ENCODE measurements around the gene BRIP1.

BRIP1 gene

DNA sequence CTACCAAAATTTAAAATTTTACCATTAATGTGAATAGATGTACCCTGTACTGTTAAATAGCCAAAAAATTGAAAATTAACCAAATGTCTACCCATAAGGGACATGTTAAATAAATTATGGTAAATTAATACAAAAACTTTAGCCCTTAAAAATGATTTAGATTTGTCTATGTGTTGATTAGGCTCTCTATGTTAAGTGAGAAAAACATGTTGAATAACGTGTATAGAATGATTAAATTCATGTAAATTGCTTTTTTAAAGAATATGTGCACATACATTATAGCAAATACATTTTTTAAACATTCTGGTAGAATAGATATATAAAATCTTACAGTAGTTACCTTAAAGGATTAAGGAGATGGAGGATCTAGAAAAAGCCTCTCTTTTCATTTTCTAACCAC is 59.5 kb downstream of the BRIP1 start:
- no peak for TF ChIP-seq GATA3 (IDR thresholded peaks at IDR 0.05; ENCODE audit: low read depth, low read length)
- no peak for TF ChIP-seq GATA2 (IDR thresholded peaks at IDR 0.05; ENCODE audit: low read depth, low read length)

- no peak for TF ChIP-seq GATA2 (IDR thresholded peaks at IDR 0.05; ENCODE audit: low read depth, low read length)
- no peak for TF ChIP-seq GATA3 (IDR thresholded peaks at IDR 0.05; ENCODE audit: low read depth, low read length)
Measured at GRCh38 chr17:61803216-61803615, 60.1 kb downstream of the BRIP1 start.

GRCh38 chr17:61799812-61800484 is 63.4 kb downstream of the BRIP1 start:
- no peak for TF ChIP-seq GATA2 (IDR thresholded peaks at IDR 0.05; ENCODE audit: low read depth, low read length)
- TF ChIP-seq GATA3 (IDR thresholded peaks at IDR 0.05; ENCODE audit: low read depth, low read length) = no peak

GRCh38 chr17:61797283-61797682 is 66.0 kb downstream of the BRIP1 start:
- TF ChIP-seq GATA3 (IDR thresholded peaks at IDR 0.05; ENCODE audit: low read depth, low read length) = no peak
- no peak for TF ChIP-seq GATA2 (IDR thresholded peaks at IDR 0.05; ENCODE audit: low read depth, low read length)

GRCh38 chr17:61795546-61795945 is 67.8 kb downstream of the BRIP1 start:
- no peak for TF ChIP-seq GATA2 (IDR thresholded peaks at IDR 0.05; ENCODE audit: low read depth, low read length)
- no peak for TF ChIP-seq GATA3 (IDR thresholded peaks at IDR 0.05; ENCODE audit: low read depth, low read length)

GRCh38 chr17:61794792-61795191 is 68.5 kb downstream of the BRIP1 start:
- TF ChIP-seq GATA2 (IDR thresholded peaks at IDR 0.05; ENCODE audit: low read depth, low read length) (no peak), GATA3 (IDR thresholded peaks at IDR 0.05; ENCODE audit: low read depth, low read length) (no peak)

DNA sequence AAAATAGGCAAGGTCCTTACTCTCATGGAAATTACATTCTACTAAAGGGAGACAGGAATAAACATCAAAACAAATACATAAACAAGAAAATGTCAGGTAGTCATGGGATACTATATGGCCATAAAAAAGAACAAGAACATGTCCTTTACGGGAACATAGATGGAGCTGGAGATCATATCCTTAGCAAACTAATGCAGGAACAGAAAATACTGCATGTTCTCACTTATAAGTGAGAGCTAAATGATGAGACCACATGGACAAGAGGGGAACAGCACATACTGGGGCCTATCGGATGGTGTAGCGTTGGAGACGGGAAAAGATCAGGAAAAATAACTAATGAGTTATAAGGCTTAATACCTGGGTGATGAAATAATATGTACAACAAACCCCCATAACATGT is 69.1 kb downstream of the BRIP1 start:
- TF ChIP-seq GATA2 (IDR thresholded peaks at IDR 0.05; ENCODE audit: low read depth, low read length) (no peak), GATA3 (IDR thresholded peaks at IDR 0.05; ENCODE audit: low read depth, low read length) (no peak)

DNA sequence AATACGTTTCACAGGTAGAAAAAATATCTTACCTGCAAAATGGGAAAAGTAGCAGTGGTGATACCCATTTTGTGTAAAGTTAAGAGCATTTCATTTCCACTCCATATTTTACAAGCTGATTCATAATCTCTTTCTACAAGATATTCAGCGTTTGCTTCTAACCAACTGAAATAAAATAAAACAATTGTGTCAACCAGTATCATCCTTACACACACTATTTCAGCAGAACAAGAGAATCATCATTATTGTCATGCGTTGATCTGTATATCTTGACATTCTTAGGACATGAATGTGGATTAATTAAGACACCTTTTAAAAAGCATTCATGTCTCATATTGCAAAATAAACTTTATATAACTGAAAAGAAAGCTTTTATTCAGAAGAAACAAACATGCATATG is 69.8 kb downstream of the BRIP1 start:
- TF ChIP-seq GATA2 (IDR thresholded peaks at IDR 0.05; ENCODE audit: low read depth, low read length) = no peak
- TF ChIP-seq GATA3 (IDR thresholded peaks at IDR 0.05; ENCODE audit: low read depth, low read length) = no peak

- TF ChIP-seq GATA3 (IDR thresholded peaks at IDR 0.05; ENCODE audit: low read depth, low read length) (no peak), GATA2 (IDR thresholded peaks at IDR 0.05; ENCODE audit: low read depth, low read length) (no peak)
Measured at GRCh38 chr17:61789872-61790271, 73.5 kb downstream of the BRIP1 start.

GRCh38 chr17:61786088-61786487 is 77.2 kb downstream of the BRIP1 start:
- TF ChIP-seq GATA3 (IDR thresholded peaks at IDR 0.05; ENCODE audit: low read depth, low read length) = no peak
- TF ChIP-seq GATA2 (IDR thresholded peaks at IDR 0.05; ENCODE audit: low read depth, low read length) = no peak

GRCh38 chr17:61784510-61784909 is 78.8 kb downstream of the BRIP1 start:
- TF ChIP-seq GATA2 (IDR thresholded peaks at IDR 0.05; ENCODE audit: low read depth, low read length) = no peak
- TF ChIP-seq GATA3 (IDR thresholded peaks at IDR 0.05; ENCODE audit: low read depth, low read length) = no peak

DNA sequence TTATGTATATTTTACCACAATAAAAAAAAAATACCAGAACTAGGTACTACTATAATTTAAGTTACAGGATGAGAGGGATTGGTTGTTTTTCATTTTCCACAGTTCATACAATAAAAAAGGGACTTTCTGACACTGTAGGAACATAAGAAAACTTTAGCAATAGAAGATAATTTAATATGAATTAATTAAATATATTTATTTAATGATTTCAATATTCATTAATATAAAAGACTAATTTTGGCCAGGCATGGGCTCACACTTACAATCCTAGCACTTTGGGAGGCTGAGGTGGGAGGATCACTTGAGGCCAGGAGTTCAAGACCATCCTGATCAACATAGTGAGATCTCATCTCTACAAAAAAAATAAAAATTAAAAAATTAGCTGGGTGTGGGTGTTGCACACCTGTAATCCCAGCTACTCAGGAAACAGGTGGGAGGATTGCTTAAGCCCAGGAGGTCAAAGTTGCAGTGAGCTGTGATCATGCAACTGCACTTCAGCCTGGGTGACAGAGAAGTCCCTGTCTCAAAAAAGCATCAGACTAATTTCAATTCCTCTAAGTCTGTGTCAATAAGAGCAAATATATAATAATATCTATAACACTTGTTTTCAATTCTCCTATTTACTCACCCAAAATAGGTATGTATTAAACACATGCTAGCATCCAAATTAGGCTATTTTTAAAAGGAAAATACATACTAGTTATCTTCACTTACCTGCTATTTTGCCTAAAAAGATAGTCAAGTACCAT is 79.6 kb downstream of the BRIP1 start:
- no peak for TF ChIP-seq GATA3 (IDR thresholded peaks at IDR 0.05; ENCODE audit: low read depth, low read length)
- no peak for TF ChIP-seq GATA2 (IDR thresholded peaks at IDR 0.05; ENCODE audit: low read depth, low read length)

GRCh38 chr17:61783120-61783519 is 80.2 kb downstream of the BRIP1 start:
- TF ChIP-seq GATA3 (IDR thresholded peaks at IDR 0.05; ENCODE audit: low read depth, low read length) (no peak), GATA2 (IDR thresholded peaks at IDR 0.05; ENCODE audit: low read depth, low read length) (no peak)

- TF ChIP-seq GATA3 (IDR thresholded peaks at IDR 0.05; ENCODE audit: low read depth, low read length) = no peak
- no peak for TF ChIP-seq GATA2 (IDR thresholded peaks at IDR 0.05; ENCODE audit: low read depth, low read length)
Measured at GRCh38 chr17:61782683-61783082, 80.6 kb downstream of the BRIP1 start.

GRCh38 chr17:61775364-61775763 is 88.0 kb downstream of the BRIP1 start:
- TF ChIP-seq GATA2 (IDR thresholded peaks at IDR 0.05; ENCODE audit: low read depth, low read length) (no peak), GATA3 (IDR thresholded peaks at IDR 0.05; ENCODE audit: low read depth, low read length) (no peak)
